ENCODE measurements around the gene CTSW. TPM values are rescaled to one million over a fixed set of nuclear protein-coding genes. Genes with fewer than 3 reads are reported as not detected.

CTSW gene
- total RNA-seq, 1 experiment from 2014 or later: not detected

DNA sequence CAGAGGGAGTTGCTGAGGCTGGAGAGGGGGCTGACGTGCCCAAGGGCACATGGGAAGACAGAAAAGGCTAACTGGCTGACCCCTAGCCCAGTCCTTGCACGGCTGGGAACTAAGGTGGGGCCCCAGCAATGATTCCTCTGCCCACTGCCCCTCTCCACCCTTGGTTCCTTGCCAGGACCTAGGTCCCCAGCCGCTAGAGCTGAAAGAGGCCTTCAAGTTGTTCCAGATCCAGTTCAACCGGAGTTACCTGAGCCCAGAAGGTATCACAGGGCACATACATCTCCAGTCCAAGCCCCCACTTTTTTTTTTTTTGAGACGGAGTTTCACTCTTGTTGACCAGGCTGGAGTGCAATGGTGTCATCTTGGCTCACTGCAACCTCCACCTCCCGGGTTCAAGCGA is 390 bp downstream of the CTSW start:
- Histone ChIP-seq H3K4me3 (ENCODE audit: low read depth in 2 of 2, low read length in 2 of 2) (no peak overlapping the region), H3K27me3 (ENCODE audit: control insufficient read depth, insufficient read depth, low read length) (no peaks in the 10 kb centered on the region), H3K4me1 (ENCODE audit: control insufficient read depth, insufficient read depth, low read length) (peaks cover 4% of the 10 kb centered on the region), H3K27ac (ENCODE audit: low read length) (no peak overlapping the region), H3K9me3 (ENCODE audit: control insufficient read depth, insufficient read depth, low read depth, low read length) (no peaks in the 10 kb centered on the region), H3K36me3 (ENCODE audit: control insufficient read depth, insufficient read depth, low read length) (peaks cover 4% of the 10 kb centered on the region; the same call in 1 of the 2 replicates)
- ChIA-PET POLR2A (interaction anchor here (0.7 kb wide), 1 partner anchor 135 kb away, joined by 5 read pairs; no protein-coding TSS in a partner anchor), CTCF (no interaction called here)
- ATAC-seq (no peak), DNase-seq (ENCODE audit: low read depth, low spot score) (no peak)
- TF ChIP-seq POLR2AphosphoS5 (IDR thresholded peaks at IDR 0.05; ENCODE audit: low read depth, low read length) (no peak; the same call in 1 of the 2 replicates), TCF7L2 (IDR thresholded peaks at IDR 0.05; ENCODE audit: low read depth, low read length) (no peak), SIN3A (IDR thresholded peaks at IDR 0.05; ENCODE audit: borderline replicate concordance, insufficient read depth, low read depth, low read length) (no peak)
- TF ChIP-seq, protein P1, sequence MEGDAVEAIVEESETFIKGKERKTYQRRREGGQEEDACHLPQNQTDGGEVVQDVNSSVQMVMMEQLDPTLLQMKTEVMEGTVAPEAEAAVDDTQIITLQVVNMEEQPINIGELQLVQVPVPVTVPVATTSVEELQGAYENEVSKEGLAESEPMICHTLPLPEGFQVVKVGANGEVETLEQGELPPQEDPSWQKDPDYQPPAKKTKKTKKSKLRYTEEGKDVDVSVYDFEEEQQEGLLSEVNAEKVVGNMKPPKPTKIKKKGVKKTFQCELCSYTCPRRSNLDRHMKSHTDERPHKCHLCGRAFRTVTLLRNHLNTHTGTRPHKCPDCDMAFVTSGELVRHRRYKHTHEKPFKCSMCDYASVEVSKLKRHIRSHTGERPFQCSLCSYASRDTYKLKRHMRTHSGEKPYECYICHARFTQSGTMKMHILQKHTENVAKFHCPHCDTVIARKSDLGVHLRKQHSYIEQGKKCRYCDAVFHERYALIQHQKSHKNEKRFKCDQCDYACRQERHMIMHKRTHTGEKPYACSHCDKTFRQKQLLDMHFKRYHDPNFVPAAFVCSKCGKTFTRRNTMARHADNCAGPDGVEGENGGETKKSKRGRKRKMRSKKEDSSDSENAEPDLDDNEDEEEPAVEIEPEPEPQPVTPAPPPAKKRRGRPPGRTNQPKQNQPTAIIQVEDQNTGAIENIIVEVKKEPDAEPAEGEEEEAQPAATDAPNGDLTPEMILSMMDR (IDR thresholded peaks at IDR 0.05): no peak
- TF ChIP-seq, protein P2, sequence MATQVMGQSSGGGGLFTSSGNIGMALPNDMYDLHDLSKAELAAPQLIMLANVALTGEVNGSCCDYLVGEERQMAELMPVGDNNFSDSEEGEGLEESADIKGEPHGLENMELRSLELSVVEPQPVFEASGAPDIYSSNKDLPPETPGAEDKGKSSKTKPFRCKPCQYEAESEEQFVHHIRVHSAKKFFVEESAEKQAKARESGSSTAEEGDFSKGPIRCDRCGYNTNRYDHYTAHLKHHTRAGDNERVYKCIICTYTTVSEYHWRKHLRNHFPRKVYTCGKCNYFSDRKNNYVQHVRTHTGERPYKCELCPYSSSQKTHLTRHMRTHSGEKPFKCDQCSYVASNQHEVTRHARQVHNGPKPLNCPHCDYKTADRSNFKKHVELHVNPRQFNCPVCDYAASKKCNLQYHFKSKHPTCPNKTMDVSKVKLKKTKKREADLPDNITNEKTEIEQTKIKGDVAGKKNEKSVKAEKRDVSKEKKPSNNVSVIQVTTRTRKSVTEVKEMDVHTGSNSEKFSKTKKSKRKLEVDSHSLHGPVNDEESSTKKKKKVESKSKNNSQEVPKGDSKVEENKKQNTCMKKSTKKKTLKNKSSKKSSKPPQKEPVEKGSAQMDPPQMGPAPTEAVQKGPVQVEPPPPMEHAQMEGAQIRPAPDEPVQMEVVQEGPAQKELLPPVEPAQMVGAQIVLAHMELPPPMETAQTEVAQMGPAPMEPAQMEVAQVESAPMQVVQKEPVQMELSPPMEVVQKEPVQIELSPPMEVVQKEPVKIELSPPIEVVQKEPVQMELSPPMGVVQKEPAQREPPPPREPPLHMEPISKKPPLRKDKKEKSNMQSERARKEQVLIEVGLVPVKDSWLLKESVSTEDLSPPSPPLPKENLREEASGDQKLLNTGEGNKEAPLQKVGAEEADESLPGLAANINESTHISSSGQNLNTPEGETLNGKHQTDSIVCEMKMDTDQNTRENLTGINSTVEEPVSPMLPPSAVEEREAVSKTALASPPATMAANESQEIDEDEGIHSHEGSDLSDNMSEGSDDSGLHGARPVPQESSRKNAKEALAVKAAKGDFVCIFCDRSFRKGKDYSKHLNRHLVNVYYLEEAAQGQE (IDR thresholded peaks at IDR 0.05; ENCODE audit: insufficient read depth in 1 of 2, low read depth in 2 of 2, low read length in 1 of 2): no peak
- in situ Hi-C loops (cut with HindIII; ENCODE audit: low pct_unique_long_range_greater_than_20kb, low sequenced_read_pairs) (no loop called here), intact Hi-C loops (cut with micrococcal nuclease; ENCODE audit: unreplicated experiment) (no loop called here)
- BruUV-seq (replicated peaks): no TSS peak

DNA sequence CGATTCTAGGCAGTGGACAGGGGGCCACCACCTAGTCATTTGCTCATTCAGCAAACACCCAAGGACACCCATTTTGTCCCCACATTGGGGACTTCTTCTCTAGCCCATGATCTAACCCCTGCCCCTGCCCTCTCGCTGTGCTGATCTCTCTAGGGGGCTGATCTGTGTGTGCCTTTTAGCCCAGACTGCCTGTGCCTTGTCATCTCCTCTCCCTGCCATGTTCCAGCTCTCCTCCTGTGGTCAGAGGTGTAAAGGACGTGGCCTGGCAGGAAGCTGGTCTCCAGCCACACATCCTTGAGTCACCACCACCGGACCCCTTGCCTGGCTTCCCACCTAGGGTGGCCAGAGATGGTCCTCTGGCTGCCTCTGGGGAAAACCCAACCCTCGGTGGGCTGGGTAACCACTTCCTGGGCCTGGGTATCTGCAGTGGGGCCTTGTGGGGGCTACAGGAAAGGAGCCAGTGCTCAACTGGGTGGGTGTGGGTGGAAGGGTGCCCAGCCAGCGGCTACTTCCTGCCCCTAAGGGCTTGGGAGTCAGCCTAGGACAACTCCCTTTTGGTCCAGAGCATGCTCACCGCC is 1.3 kb downstream of the CTSW start:
- no TSS peak for BruUV-seq (replicated peaks)
- DNase-seq (ENCODE audit: low read depth, low spot score) (no peak), ATAC-seq (0 out of 2 replicates have a peak, but pooled peaks have one; percentile 11)
- Histone ChIP-seq H3K9me3 (ENCODE audit: control insufficient read depth, insufficient read depth, low read depth, low read length) (no peaks in the 10 kb centered on the region), H3K4me1 (ENCODE audit: control insufficient read depth, insufficient read depth, low read length) (peaks cover 6% of the 10 kb centered on the region), H3K36me3 (ENCODE audit: control insufficient read depth, insufficient read depth, low read length) (peaks cover 4% of the 10 kb centered on the region; the same call in 1 of the 2 replicates), H3K27ac (ENCODE audit: low read length) (no peak overlapping the region), H3K4me3 (ENCODE audit: low read depth in 2 of 2, low read length in 2 of 2) (no peak overlapping the region), H3K27me3 (ENCODE audit: control insufficient read depth, insufficient read depth, low read length) (no peaks in the 10 kb centered on the region)
- ChIA-PET POLR2A (interaction anchor here (0.7 kb wide), 1 partner anchor 135 kb away, joined by 5 read pairs; no protein-coding TSS in a partner anchor), CTCF (no interaction called here)
- in situ Hi-C loops (cut with HindIII; ENCODE audit: low pct_unique_long_range_greater_than_20kb, low sequenced_read_pairs) (no loop called here), intact Hi-C loops (cut with micrococcal nuclease; ENCODE audit: unreplicated experiment) (no loop called here)
- TF ChIP-seq, protein P2 (IDR thresholded peaks at IDR 0.05; ENCODE audit: insufficient read depth in 1 of 2, low read depth in 2 of 2, low read length in 1 of 2): no peak
- no peak for TF ChIP-seq SIN3A (IDR thresholded peaks at IDR 0.05; ENCODE audit: borderline replicate concordance, insufficient read depth, low read depth, low read length)
- 0 out of 2 replicates have a peak, but pooled peaks have one; percentile 15 for TF ChIP-seq POLR2AphosphoS5 (IDR thresholded peaks at IDR 0.05; ENCODE audit: low read depth, low read length)

Data from Panc1 (cell line).